DMS153 treated with DMSO at 0.1 percent for 48 hours (cell line): ENCODE data around the gene MYO16.
A peak's percentile ranks its signal among the peaks of the same experiment; 100 is the strongest.

Source experiments
- DNase-seq: peaks from one replicate; lab custom pipeline; 2025; ENCODE audit not compliant: unreplicated experiment; lab: John Stamatoyannopoulos, UW

Gene MYO16

DNA sequence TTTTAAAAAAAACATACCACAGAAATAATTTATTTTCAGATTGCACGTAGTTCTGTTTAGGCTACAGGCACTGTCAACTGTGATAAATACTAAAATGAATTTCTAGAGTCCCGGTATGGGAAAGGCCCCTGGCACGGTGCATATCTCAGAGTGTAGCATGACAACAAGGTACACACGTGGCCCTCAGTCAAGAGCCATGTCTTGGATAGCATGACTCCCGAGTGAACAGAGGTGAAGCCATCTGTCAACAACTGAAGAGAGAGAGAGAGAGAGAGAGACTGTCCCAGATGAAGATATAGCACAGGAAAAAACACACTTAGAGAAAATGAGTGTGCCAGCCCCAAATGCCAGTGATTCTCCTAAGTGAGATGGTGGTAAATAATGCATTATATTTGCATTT, 297.5 kb downstream of the MYO16 start:
- no peak for DNase-seq

DNA sequence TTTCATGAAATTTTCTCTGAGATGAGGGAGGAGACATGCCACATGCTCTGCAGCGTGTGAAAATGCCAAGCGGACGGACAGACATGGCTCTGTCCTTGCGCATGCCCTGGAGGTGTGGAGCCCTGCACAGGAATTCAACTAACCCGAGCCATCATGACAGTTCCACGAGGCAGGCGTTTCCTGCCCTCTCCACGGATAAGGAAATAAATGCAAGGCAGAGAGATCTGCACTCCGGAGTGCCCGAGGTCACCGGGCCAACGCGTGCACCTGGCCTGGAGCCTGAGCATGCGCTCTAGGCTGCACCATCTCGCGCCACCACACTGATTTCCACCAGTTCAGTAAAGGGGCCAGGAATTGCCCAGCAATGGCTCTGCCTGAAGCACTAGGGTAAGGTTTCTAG, 298.2 kb downstream of the MYO16 start:
- no peak for DNase-seq

DNA sequence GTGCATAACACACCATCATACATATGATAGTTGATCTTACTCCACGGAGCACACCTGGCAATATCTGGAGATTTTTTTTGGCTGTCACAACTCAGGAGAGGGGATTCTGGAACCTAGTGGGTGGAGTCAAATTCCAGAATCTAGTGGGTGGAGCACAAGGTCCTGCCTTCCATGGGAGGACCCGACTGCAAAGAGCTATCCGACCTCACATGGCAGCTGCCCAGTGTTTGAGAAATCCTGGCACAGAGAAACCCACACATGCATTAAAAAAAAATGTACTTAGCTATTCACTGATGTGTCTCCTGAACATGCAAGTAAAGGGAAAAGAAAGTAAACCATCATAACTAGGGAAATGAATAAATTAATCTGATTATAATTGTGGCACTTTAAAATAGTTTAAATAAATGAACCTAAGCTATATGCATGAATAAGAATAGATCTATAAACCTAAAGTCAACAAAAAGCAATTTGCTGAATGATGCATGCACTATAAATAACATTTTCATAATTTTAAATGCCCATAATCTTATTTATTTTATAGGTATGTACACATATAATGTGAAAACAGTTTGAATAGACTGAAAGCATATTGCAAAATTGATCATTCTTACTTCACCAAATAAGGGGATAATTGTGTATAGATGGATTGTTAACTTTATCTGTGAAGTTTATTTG, 300.3 kb downstream of the MYO16 start:
- DNase-seq, result no peak

DNA sequence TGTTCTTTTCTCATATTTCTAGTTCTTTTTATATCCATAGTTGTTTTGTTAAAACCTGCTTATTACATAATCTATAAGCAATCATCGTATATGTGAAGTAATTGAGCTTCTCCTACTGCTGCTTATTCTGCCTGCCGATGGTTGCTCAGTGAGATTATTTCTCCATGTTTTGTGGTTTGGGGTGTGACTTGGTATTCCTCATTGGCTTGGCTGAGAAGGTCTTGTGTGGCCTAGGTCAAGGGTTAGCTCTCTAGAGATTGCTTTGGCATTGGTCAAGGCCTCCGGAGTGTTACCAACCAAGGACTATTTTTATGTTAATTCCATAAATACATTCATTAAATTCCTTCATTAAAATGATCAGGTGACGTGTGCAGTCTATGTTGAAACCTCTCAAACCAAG, 302.8 kb downstream of the MYO16 start:
- DNase-seq, result no peak

DNA sequence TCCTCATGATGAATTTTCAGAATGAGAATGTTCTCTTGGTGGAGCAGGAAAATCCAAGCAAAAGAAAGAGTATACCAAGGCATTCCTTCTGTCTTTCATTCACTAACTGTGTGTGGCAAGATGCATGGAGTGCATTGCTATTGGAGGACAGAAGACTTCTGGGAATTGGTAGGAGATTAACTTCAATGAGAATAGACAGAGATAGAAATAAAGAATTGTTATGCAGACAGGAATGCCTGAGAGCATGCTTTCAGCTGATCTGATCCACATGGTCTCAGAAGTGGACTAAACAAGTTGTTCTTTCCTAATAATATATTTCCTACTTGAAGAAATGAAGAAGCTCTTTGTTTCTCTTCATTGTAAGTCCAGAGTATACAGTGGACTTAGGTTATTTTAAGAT, 303.6 kb downstream of the MYO16 start:
- DNase-seq, result no peak

DNA sequence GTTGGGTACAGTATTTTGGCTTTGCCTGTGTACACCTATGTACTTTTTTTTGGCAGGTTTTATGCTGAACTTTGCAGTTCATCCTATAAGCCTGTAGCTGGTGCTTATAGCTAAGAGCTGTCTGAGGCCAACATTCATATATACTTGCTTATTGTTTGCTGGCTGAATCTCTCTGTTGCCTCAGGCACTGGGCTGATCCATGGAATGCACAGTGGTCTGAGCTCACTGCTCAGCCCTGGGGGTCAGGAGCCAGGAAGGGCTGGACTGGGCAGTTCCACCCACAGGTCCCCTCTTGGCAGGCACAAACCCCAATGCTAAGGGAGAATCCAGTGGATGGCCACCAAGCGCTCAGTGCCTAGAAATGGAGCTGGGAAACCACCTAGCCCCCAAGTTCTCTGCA, 308.7 kb downstream of the MYO16 start:
- DNase-seq, result no peak

DNA sequence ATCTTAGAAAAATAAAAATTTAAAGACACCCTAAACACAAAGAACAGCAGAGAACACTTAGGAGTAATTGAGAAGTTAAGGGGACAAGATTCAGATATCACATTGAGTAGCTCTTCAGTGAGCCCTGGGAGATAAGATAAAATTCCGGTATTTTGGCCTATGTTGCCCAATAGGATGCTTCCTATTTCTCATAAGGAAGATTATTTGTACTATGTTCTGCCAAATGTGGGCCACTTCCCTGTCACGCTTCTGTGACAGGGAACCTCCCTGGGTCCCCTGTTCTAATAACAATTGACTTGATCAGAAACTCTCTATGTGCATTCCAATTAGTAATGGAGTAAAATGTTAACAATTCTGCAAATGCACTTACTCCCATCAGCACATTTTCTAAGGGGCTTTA, 310.7 kb downstream of the MYO16 start:
- no peak for DNase-seq

DNA sequence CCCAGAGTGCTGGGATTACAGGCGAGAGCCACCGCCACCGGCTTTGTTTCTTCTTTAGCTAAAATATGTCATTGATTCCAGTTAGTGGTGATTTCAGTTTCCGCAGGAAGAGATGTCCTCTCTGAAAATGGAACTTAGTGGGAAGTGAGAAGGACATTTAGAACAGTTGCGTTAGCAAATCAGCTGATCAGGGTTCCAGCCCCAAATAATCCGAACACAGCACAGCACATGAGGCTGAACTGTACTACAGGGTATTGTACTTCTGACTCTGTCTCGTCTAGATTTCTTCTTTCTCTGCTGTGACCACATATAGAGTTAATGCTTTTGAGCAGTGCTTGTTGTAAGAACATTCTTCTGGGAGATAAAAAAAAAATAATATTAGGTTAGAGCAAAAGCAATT, 314.4 kb downstream of the MYO16 start:
- DNase-seq, result no peak

DNA sequence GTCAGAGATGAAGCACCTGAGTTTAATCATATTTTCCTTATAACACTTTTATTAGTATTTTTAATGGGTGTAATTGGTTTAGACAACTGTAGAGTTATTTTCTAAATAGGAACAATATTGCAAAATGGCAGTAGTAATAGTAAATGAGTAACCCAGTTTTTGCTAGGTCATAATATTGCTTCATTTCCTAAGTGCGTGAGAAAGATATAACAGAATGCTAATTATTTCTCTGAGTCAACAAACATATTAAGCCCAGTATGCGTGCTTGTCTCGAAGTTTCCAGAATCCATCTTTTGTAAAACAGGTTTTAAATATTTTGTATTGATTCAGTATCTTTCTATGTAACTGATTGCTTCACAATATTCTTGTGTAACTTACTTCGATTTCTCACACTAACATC, 315.3 kb downstream of the MYO16 start:
- DNase-seq, result no peak

DNA sequence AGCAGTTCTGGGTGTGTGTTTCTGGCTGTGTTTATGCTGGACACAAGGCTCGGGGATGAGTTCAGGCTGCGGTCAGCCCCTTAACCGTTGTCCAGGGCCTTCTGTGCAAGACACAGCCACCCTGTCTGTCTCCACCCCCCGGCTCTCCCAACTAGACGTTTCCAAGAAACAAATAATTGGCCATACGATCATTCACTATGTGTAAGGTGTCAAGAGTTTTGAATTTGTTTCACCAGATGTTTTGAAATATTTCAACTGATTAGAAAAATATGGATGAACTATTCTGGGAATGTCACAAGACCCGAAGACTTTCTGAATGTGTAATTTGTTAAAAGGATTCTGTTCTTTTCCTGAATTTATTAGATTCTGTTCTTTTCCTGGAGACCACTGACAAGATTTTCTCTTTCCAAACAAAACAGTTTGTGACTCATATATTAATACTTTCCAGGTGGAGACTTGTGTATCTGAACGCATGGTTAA, 318.2 kb downstream of the MYO16 start:
- no peak for DNase-seq

DNA sequence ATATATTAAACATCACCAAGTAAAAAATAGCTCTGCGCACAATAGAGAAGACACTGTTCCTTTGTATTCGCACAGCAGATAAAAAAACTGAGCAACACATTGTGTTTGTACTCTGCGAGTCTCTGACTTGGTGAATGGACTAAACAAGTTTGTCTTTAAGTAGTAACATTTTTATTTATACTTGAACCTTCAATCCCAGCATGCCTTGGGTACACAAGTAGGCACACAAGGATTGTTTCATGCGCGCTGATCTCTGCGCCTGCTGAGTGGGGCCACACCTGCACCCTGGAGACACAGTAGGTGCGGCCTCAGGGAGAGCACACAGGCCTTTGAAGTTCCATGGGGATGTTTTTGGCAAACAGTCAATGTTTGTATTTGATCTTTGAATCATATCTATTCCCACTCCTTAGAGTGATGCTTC, 318.9 kb downstream of the MYO16 start:
- DNase-seq, result no peak

DNA sequence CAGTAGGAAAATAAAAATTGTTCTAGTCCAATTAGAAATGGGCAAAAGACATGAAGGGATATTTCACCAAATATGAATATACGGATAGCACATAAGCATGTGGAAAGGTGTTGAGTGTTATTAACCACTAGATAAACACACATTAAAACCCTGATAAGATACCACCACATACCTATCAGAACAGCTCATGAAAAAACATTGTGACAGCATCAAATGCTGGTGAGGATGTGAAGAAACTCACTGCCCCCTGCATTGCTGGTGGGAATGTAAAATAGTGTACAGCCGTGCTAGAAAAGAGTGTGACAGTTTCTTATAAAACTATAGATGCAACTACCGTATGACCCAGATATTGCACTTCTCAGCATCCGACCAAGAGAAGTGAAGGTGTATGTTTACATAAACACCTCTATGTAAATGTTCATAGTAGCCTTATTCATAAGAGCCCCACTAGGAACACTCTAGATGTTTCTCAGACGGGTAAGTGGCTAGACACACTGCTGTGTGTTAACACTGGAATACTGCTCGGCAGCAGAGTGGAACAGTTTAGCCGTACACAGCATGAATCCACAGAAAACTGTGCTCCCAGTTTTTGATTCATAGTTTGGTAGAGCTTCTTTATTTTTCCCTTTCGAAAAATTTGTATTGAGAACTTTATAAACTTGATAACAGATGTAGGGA, 321.1 kb downstream of the MYO16 start:
- DNase-seq, result no peak

DNA sequence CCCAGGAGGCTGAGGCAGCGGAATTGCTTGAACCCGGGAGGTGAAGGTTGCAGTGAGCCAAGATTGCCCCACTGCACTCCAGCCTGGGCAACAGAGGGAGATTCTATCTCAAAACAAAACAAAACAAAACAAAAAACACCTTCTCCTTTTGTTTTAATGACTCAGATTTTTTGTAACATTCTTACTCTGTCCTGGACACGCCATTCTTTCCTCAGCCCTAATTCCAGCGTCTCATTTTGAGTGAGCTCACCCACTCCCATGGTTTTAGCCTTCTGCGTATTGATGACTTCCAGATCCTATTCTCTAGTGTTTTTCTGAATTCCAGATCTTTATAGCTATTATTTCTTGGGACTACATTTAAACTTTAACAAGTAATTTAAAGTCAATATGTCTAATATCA, 326.3 kb downstream of the MYO16 start:
- DNase-seq, result no peak

DNA sequence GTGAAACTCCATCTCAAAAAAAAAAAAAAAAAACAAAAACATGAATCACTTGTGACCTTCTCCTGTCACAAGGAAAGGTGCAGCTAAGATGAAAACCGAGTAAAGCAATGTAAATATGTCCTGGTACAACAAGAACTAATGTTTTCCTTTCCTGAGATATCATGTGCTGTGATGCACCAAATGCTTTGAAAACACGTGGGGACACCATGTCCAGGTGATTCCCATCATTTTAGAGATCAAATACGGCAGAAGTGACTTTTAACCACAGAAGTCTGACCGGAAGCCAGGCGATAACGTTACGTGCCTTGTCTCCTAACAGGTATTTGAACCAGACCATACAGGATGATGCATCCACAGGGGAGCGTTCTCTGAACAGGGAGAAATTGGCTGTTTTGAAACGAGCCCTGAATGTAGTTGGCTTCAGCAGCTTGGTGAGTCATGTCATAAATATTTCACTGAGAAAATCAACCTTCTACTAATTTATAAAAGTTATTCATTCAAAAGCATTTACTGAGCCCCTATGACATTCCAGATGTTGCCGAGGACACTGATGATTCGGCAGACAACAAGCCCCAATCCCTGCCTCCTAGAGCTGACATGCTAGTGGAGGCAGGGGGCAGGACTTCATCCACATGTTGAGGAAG, 328.1 kb downstream of the MYO16 start:
- DNase-seq, result no peak

DNA sequence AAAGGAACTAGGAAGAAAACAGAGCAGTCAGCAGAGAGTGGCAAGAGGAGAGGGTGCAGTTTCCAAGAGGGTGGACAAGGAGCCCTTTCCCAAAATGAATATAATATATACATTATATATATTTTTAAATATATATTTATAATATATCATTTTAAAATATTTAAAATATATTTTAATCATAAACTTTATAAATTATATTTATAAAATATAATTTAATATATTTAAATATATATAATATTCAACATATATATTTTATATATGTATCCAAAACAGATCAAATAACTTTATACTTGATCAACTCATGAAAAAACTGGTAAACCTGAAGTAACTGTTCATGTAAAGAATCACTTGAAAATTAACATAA, 328.6 kb downstream of the MYO16 start:
- no peak for DNase-seq

DNA sequence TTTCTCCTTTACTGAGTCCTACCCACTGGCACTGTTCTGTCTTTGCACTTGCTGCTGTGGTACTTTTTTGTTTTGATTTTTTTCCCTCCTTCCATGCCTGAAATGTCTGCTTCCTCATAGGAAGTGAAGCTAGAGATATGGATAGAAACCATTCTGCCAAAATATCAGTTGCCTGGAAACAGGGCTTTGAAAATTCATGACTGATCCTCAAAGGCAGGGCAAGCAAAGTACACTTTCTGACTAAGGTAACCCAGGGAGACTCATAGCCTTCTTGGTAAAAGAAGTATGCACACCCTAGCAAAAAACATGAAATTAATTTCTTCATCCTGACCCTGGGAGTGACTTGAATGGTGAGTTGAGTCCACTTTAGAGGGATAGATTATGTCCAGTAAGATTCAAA, 329.8 kb downstream of the MYO16 start:
- no peak for DNase-seq

DNA sequence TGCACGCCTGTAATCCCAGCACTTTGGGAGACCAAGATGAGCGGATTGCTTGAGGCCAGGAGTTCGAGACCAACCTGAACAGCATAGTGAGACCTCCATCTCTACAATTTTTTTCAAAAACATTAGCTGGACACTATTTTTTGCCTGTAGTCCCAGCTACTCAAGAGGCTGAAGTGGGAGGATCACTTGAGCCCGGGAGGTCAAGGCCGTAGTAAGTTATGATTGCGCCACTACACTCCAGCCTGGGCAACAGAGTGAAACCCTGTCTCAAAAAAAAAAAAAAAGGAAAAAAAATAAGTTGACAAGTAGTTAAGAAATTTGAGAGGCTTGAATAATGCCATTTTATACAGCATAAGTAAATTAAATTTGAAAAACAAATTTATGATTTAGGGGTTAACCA, 330.6 kb downstream of the MYO16 start:
- DNase-seq, result no peak

DNA sequence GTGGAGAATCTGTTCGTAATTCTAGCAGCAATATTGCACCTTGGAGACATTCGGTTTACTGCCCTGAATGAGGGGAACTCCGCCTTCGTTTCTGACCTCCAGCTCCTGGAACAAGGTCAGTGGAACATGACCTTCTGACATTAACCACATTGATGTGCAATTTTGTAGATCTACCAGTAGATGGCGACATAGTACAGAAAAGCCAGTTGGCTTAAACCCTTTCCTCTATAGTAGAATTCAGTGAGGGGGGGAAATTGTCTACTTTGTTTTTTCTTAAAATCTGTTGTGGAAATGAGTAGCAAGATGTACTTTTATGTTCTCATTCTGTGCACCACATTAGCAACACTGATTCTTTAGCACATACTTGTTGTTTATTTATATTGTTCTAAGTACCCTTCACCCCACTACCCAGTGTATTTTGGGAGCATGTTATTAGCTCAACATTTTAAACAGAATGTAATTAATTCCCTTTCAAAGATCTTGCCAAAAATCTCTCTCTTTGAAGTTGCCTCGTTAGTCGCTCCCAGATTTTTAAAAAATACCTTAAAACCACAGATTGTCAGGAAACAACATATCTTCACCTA, 332.2 kb downstream of the MYO16 start:
- DNase-seq, result peak; percentile 68

DNA sequence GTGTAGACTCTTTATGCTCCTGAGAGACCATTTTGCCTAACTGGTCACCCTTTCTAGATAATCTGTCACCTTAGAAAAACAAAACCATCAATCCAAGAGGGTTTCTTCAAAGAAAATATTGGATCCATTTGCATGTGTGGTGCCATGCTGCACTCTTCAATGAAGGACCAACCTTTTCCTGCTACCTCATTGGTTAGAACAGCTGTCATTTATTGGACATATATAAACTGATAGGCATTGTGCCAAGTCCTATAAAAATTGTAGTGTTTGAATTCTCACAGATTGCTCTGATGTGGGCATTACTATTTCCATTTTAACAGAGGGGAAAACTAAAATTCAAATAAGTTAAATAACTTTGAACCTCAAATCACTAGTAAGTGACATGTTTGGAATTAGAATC, 333.2 kb downstream of the MYO16 start:
- DNase-seq, result no peak

DNA sequence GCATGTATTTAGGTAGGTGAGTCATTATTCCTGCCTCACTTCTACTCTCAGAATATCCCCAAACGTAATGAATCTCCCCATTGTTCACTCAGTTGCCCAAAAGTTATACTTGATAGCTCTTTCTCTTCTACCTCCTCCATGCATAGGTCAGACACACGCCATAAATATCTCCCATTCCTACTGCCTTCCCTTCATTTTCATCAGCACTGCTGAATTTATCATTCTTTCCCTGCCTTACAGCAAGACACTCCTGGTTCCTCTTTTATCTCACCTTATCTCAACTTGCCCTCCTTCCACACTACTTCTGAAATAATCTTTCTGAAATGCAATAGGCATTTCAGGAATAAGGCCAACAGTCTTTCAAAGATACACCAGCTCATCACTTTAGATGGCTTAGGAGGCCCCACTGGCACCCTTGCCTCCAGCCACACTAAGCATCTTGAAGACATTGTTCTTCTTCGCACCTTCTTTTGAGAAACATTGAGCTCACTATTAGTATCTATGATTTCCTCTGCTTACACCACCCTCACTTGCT, 333.9 kb downstream of the MYO16 start:
- no peak for DNase-seq

DNA sequence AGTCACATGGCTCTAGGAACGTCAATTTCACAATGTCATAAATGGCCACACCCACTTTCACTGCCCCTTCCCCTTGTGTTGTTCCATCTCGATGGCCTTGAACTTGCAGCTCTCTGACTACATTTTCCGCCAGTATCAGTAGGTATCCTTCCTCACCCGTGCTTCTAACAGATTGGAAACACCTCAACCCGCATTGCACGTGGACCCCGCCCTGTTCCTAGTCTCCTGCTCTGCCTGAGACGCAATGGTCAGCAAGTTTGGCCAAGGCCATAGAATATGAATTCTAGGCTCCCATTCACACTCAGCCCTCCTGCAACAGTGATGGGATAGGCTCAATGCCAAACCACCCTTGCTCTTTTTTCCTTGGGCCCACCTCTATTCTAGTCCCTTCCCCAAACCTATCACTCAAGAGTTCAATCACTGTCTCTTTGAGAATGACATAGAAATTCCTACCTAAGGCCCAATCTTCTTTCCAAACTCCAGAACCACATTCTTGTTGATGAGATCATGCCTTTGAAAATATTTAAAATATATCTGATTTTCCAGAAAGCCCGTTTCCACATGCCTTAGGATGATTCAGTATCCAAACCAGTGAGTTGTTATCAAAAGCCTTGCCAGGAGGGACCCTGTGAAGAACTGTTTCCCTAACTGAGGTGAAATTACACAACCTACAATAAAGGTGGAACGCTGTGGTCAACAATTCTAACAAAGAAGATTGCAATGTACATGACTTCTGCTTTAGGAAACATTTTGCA, 334.6 kb downstream of the MYO16 start:
- no peak for DNase-seq
